ENCODE data around the gene NOPCHAP1.

NOPCHAP1 gene

GRCh38 chr12:105033851-105034250, 47.7 kb downstream of the NOPCHAP1 start:
- Histone ChIP-seq H3F3A (ENCODE audit: low read depth) (no peaks in the 10 kb centered on the region; the same call in 1 of the 2 replicates), H3K4me1 (ENCODE audit: insufficient read depth, low read length, poor library complexity, severe bottlenecking) (peaks cover 41% of the 10 kb centered on the region), H3K4me2 (ENCODE audit: low read depth, low read length, poor library complexity, severe bottlenecking) (peak overlapping the region; percentile 2), H3K4me3 (ENCODE audit: low read length, poor library complexity, severe bottlenecking) (no peak overlapping the region), H2AFZ (ENCODE audit: low read length) (no peak overlapping the region), H3K27me3 (ENCODE audit: insufficient read depth, low read length, poor library complexity, severe bottlenecking) (no peaks in the 10 kb centered on the region), H3K9me2 (replicated peaks; ENCODE audit: low read depth, low read length) (no peaks in the 10 kb centered on the region), H3K79me2 (ENCODE audit: insufficient read depth, low read length) (no peaks in the 10 kb centered on the region), H3K9me3 (ENCODE audit: insufficient read depth, low read depth, low read length) (no peaks in the 10 kb centered on the region), H3K9ac (ENCODE audit: low read depth, low read length, poor library complexity, severe bottlenecking) (no peak overlapping the region), H4K20me1 (ENCODE audit: insufficient read depth, low read length, poor library complexity, severe bottlenecking) (no peaks in the 10 kb centered on the region), H3K36me3 (ENCODE audit: insufficient read depth, low read length) (no peaks in the 10 kb centered on the region)
- TF ChIP-seq, protein P1, sequence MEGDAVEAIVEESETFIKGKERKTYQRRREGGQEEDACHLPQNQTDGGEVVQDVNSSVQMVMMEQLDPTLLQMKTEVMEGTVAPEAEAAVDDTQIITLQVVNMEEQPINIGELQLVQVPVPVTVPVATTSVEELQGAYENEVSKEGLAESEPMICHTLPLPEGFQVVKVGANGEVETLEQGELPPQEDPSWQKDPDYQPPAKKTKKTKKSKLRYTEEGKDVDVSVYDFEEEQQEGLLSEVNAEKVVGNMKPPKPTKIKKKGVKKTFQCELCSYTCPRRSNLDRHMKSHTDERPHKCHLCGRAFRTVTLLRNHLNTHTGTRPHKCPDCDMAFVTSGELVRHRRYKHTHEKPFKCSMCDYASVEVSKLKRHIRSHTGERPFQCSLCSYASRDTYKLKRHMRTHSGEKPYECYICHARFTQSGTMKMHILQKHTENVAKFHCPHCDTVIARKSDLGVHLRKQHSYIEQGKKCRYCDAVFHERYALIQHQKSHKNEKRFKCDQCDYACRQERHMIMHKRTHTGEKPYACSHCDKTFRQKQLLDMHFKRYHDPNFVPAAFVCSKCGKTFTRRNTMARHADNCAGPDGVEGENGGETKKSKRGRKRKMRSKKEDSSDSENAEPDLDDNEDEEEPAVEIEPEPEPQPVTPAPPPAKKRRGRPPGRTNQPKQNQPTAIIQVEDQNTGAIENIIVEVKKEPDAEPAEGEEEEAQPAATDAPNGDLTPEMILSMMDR (conservative IDR thresholded peaks at IDR 0.05; ENCODE audit: low read length): no peak
- no peak for TF ChIP-seq EZH2phosphoT487 (IDR thresholded peaks at IDR 0.05; ENCODE audit: borderline replicate concordance)
